ENCODE measurements around the gene OR5W2. TPM values are rescaled to one million over a fixed set of nuclear protein-coding genes. Genes with fewer than 3 reads are reported as not detected.
"Not testable (repeated sequence)": the region's sequence is repeated elsewhere in the genome, so short reads cannot be mapped to it uniquely, and the experiment has no call there.

Gene OR5W2
- total RNA-seq, 6 experiments from 2014 or later = not detected

DNA sequence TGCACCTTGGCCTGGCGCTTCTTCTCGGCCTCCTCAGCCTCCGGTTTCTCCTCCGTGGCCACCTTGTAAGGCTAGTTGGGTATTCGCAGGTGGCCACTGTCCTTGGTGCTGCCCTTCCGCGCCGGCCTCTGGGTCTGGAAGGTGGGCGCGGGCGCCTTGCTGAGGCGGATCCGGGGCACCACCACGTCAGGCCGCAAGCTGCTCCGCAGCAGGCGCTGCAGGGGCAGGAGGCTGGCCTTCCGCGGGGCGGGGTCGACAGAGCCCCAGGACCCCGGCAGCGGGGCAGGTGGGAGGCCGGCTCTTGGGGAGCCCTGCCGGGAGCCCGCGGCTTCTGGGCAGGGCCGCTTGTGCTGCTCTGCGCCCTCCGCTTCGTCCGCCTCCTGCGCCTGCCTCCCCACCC is 41.7 kb downstream of the OR5W2 start:
- DNase-seq; H3K36me3 ChIP-seq; H3K9me3 ChIP-seq; ATAC-seq; H3K27ac ChIP-seq; H3K27me3 ChIP-seq; H3K4me3 ChIP-seq; H3K4me1 ChIP-seq; intact Hi-C loops (cut with DNase I): not testable (repeated sequence)
- 35% methylated on average over 11 of the region's 33 CpGs for WGBS (ENCODE audit: insufficient coverage, low coverage, low lambda C conversion rate, missing lambda C conversion rate)

DNA sequence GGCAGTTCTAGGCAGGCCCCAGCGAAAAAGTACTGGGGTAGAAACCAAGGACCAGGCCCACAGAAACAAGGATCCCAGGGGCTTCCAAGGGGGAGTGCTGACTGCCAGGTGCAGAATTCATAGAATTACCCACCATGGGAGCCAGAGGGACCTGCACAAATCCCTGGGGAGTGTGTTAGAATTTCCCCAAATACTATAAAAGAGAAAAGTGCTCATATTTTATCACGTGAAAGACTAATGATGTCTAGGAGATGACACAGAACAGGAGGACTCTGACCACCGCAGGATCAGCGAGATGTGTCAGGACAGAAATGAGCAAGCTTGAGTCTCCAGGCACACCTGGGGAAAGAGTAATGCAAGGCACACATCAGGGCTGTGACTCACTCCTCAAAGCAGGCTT is 47.0 kb downstream of the OR5W2 start:
- H3K27ac ChIP-seq; DNase-seq; H3K27me3 ChIP-seq; H3K36me3 ChIP-seq; ATAC-seq; H3K9me3 ChIP-seq; H3K4me1 ChIP-seq; intact Hi-C loops (cut with DNase I); H3K4me3 ChIP-seq: not testable (repeated sequence)
- 49% methylated on average over 4 of the region's 4 CpGs for WGBS (ENCODE audit: insufficient coverage, low coverage, low lambda C conversion rate, missing lambda C conversion rate)

Small RNA genes lying within 50 kb of the gene (small RNA-seq; reads per million reads assigned to genes)
- 0 reads per million in 2 experiments for gene AC036111.3

Other genes starting within 250 kb of the OR5W2 start
- not detected for gene OR5D13, start 141.1 kb downstream of the OR5W2 start, total RNA-seq
- not detected for gene OR5D14, start 119.0 kb downstream of the OR5W2 start, total RNA-seq
- gene OR5L1, start 103.2 kb downstream of the OR5W2 start, total RNA-seq = not detected
- gene OR5D18, start 95.0 kb downstream of the OR5W2 start, total RNA-seq = not detected
- gene OR5L2, start 87.4 kb downstream of the OR5W2 start, total RNA-seq = not detected
- gene OR5D16, start 75.8 kb downstream of the OR5W2 start, total RNA-seq = not detected
- gene TRIM51, start 31.3 kb downstream of the OR5W2 start, total RNA-seq = not detected
- gene OR5I1, start 21.8 kb upstream of the OR5W2 start, total RNA-seq = not detected
- not detected for gene OR10AG1, start 55.4 kb upstream of the OR5W2 start, total RNA-seq
- gene OR5F1, start 80.0 kb upstream of the OR5W2 start, total RNA-seq = not detected
- gene OR5AS1, start 113.1 kb upstream of the OR5W2 start, total RNA-seq = not detected
- gene OR8I2, start 178.7 kb upstream of the OR5W2 start, total RNA-seq = not detected
- gene OR8H2, start 189.1 kb upstream of the OR5W2 start, total RNA-seq = not detected
- not detected for gene OR8H3, start 207.8 kb upstream of the OR5W2 start, total RNA-seq
- not detected for gene OR8J3, start 225.6 kb upstream of the OR5W2 start, total RNA-seq
- gene OR8K5, start 245.7 kb upstream of the OR5W2 start, total RNA-seq = not detected